Endothelial cell of umbilical vein (primary cell): ENCODE measurements around the gene ATXN10. TPM values are rescaled to one million over a fixed set of nuclear protein-coding genes. Genes with fewer than 3 reads are reported as not detected.

Source experiments
- BruUV-seq: library from RNA; stranded (reverse); fragments of 400-500 nt; replicated peaks from 2 replicates; lab custom pipeline; 2021; lab: Mats Ljungman, UMichigan
- CTCF ChIA-PET: fragments of 300-600, 350-600 bp; sonication (Branson Sonifier 250); formaldehyde crosslinking; loops from one replicate; lab custom pipeline; 2021; ENCODE audit warnings: antibody characterized with exemption, inconsistent platforms; lab: Charles Lee
- POLR2A ChIA-PET: fragments of 300-600, 350-600 bp; sonication (Branson Sonifier 250); formaldehyde crosslinking; loops from one replicate; lab custom pipeline; 2021; ENCODE audit warnings: antibody characterized with exemption, inconsistent platforms; lab: Charles Lee
- DNase-seq: peaks from one replicate; pipeline ENCODE4 v3.0.0-alpha.2; 2011; ENCODE audit warnings: low read depth, low spot score
- FAIRE-seq: peaks from 2 replicates; lab custom pipeline; 2011; peaks lifted over from hg19 to GRCh38; lab: Jason Lieb, UNC
- H2AFZ ChIP-seq: 2 replicates; pipeline ENCODE4 v1.6.0; 2012; ENCODE audit warnings: low read depth, low read length, control low read depth, inconsistent platforms
- H3K27ac ChIP-seq: 2 replicates; pipeline ENCODE4 v1.5.1; 2011; ENCODE audit warnings: low read depth, mild to moderate bottlenecking, control low read depth, low read length, moderate library complexity; ENCODE audit not compliant: insufficient read depth
- H3K27me3 ChIP-seq, 2 experiments: 2 replicates each; pipeline versions ENCODE4 v1.6.0 to v1.6.1; 2011; ENCODE audit warnings: low read length in 2 of 2, mixed read lengths in 1 of 2; ENCODE audit not compliant: control insufficient read depth in 2 of 2, insufficient read depth in 2 of 2
- H3K36me3 ChIP-seq, 2 experiments: 2 replicates in 1 of 2; 3 replicates in 1 of 2; pipeline ENCODE4 v1.5.1; 2011; ENCODE audit warnings: low read length in 2 of 2, mild to moderate bottlenecking in 1 of 2, moderate library complexity in 1 of 2; ENCODE audit not compliant: control insufficient read depth in 2 of 2, insufficient read depth in 2 of 2; ENCODE audit errors: extremely low read depth in 1 of 2
- H3K4me1 ChIP-seq: 3 replicates; pipeline ENCODE4 v1.5.1; 2011; ENCODE audit warnings: mild to moderate bottlenecking, low read length; ENCODE audit not compliant: control insufficient read depth, insufficient read depth; ENCODE audit errors: extremely low read depth
- H3K4me2 ChIP-seq: 2 replicates; pipeline ENCODE4 v1.6.1; 2011; ENCODE audit warnings: low read length, control low read depth, mixed read lengths; ENCODE audit not compliant: insufficient read depth
- H3K4me3 ChIP-seq, 3 experiments: fragments of 200-600 bp in 1 of 3; sonication (generic), shearing (Covaris generic) in 1 of 3; replicated peaks in 1 of 3; 2 replicates each; pipeline ENCODE4 v1.5.1; 2011 to 2016; ENCODE audit warnings: control low read depth in 3 of 3, low read length in 3 of 3, mild to moderate bottlenecking in 2 of 3, inconsistent platforms in 1 of 3, low read depth in 1 of 3, moderate library complexity in 1 of 3; ENCODE audit not compliant: insufficient read depth in 1 of 3
- H3K79me2 ChIP-seq: 2 replicates; pipeline ENCODE4 v1.6.0; 2012; ENCODE audit warnings: low read length, inconsistent platforms; ENCODE audit not compliant: control insufficient read depth, insufficient read depth
- H3K9ac ChIP-seq: replicated peaks from 2 replicates; pipeline ENCODE3; 2011; ENCODE audit warnings: low read length, control low read depth; ENCODE audit not compliant: insufficient read depth; ENCODE audit errors: extremely low read depth
- H3K9me1 ChIP-seq: replicated peaks from 3 replicates; pipeline ENCODE4 v1.6.0; 2011; ENCODE audit warnings: mild to moderate bottlenecking, low read length; ENCODE audit not compliant: control insufficient read depth, insufficient read depth; ENCODE audit errors: extremely low read depth
- H3K9me3 ChIP-seq: replicated peaks from 2 replicates; pipeline ENCODE4 v1.5.1; 2012; ENCODE audit warnings: low read length, inconsistent platforms; ENCODE audit not compliant: control insufficient read depth, insufficient read depth
- H4K20me1 ChIP-seq: replicated peaks from 2 replicates; pipeline ENCODE3; 2011; ENCODE audit warnings: mild to moderate bottlenecking, low read length; ENCODE audit not compliant: control insufficient read depth, insufficient read depth; ENCODE audit errors: extremely low read depth
- CTCF ChIP-seq, 2 donors: IDR thresholded peaks; 1 replicate in 1 of 2; 2 replicates in 1 of 2; pipeline ENCODE4 v1.5.1; 2011; ENCODE audit warnings: low read length in 2 of 2, mild to moderate bottlenecking in 2 of 2, moderate library complexity in 2 of 2, control low read depth in 1 of 2, inconsistent platforms in 1 of 2, low read depth in 1 of 2; ENCODE audit not compliant: insufficient read depth in 1 of 2; ENCODE audit errors: extremely low read depth in 1 of 2
- EZH2 ChIP-seq: IDR thresholded peaks from 2 replicates; pipeline ENCODE4 v1.6.1; 2012; ENCODE audit warnings: borderline replicate concordance, low read depth, mild to moderate bottlenecking, moderate library complexity, low read length, inconsistent platforms; ENCODE audit not compliant: severe bottlenecking
- FOS ChIP-seq: IDR thresholded peaks from 2 replicates; pipeline ENCODE4 v1.6.1; 2011; ENCODE audit warnings: mild to moderate bottlenecking, low read length, moderate library complexity, borderline replicate concordance; ENCODE audit not compliant: insufficient read depth
- GATA2 ChIP-seq: IDR thresholded peaks from 2 replicates; pipeline ENCODE4 v1.7.0; 2011; ENCODE audit warnings: low read depth, mild to moderate bottlenecking, moderate library complexity, mixed read lengths, low read length; ENCODE audit not compliant: insufficient read length, insufficient read depth
- JUN ChIP-seq: IDR thresholded peaks from 2 replicates; pipeline ENCODE4 v1.6.1; 2011; ENCODE audit warnings: borderline replicate concordance, low read depth; ENCODE audit not compliant: insufficient read length, insufficient read depth
- MAX ChIP-seq: IDR thresholded peaks from 2 replicates; pipeline ENCODE4 v1.6.1; 2011; ENCODE audit not compliant: insufficient read depth, insufficient read length
- MYC ChIP-seq: IDR thresholded peaks from one replicate; pipeline ENCODE4 v1.6.1; 2011; ENCODE audit warnings: mild to moderate bottlenecking, low read depth, low read length
- POLR2A ChIP-seq: IDR thresholded peaks from 2 replicates; pipeline ENCODE4 v1.6.1; 2012; ENCODE audit warnings: low read depth, mild to moderate bottlenecking, control low read depth, low read length
- POLR2AphosphoS5 ChIP-seq: IDR thresholded peaks from 2 replicates; pipeline ENCODE4 v1.6.1; 2012; ENCODE audit warnings: low read depth, mild to moderate bottlenecking, control low read depth, low read length, moderate library complexity; ENCODE audit not compliant: insufficient read depth
- dilution Hi-C: fragments of 300-500 bp; cut with MboI; formaldehyde crosslinking; loops from one replicate; pipeline ENCODE4 v1.15.0; 2019; ENCODE audit warnings: low sequenced_read_pairs; ENCODE audit not compliant: extremely low pct_ligation_motif_present
- intact Hi-C: fragments of 100-400 bp; cut with micrococcal nuclease; formaldehyde crosslinking; loops from one replicate; pipeline ENCODE4 v1.10.0; 2022
- polyA plus RNA-seq, 4 experiments: library from polyadenylated mRNA; depleted of rRNA in 3 of 4; stranded (reverse) in 3 of 4; unstranded in 1 of 4; fragments of >200 nt; gene quantifications; 2 replicates each; pipeline versions ENCODE4 v1.2.1 to v1.2.3, GENCODE V29; 2011 to 2012; ENCODE audit warnings: missing spikeins in 1 of 4
- total RNA-seq: library from RNA; stranded (reverse); gene quantifications from 2 replicates; pipeline ENCODE4 v1.2.3, GENCODE V29; 2021

Gene ATXN10
- total and polyA plus RNA-seq, 2 donors (not counting 3 experiments of a cell fraction or from before 2014, with no cell fraction given), result 73.2 to 91.9 TPM

GRCh38 chr22:45871721-45872120 lies 200.1 kb downstream of the ATXN10 start:
- H3K36me3 ChIP-seq, result no peaks in the 10 kb centered on the region
- POLR2A ChIA-PET, result no interaction called here
- no peak for FAIRE-seq
- intact Hi-C loops (no loop called here), dilution Hi-C loops (no loop called here)
- no peak overlapping the region for H3K27ac ChIP-seq
- H3K9me3 ChIP-seq, result no peaks in the 10 kb centered on the region
- H3K9ac ChIP-seq, result no peak overlapping the region
- H3K4me2 ChIP-seq, result no peak overlapping the region
- H3K79me2 ChIP-seq, result no peaks in the 10 kb centered on the region
- BruUV-seq, result no TSS peak
- H3K4me1 ChIP-seq, result no peaks in the 10 kb centered on the region
- H2AFZ ChIP-seq, result no peak overlapping the region
- no peaks in the 10 kb centered on the region for H4K20me1 ChIP-seq
- TF ChIP-seq POLR2A (no peak), CTCF (IDR thresholded peaks at IDR 0.05; ENCODE audit: extremely low read depth in 1 of 2, insufficient read depth in 1 of 2, low read depth in 1 of 2, low read length in 2 of 2) (no peak), JUN (no peak), POLR2AphosphoS5 (no peak), EZH2 (no peak)
- no peaks in the 10 kb centered on the region for H3K9me1 ChIP-seq
- CTCF ChIA-PET, result interaction anchor here (1.8 kb wide), 1 partner anchor 8 kb away, joined by 23 read pairs; no protein-coding TSS in a partner anchor
- DNase-seq, result no peak
- H3K27me3 ChIP-seq, result peaks cover 25 to 49% of the 10 kb centered on the region in 2 experiments
- no peak overlapping the region for H3K4me3 ChIP-seq

GRCh38 chr22:45872659-45873263 lies 201.1 kb downstream of the ATXN10 start:
- FAIRE-seq (no peak), DNase-seq (no peak)
- Histone ChIP-seq H3K9ac (no peak overlapping the region), H3K9me3 (no peaks in the 10 kb centered on the region), H3K4me2 (no peak overlapping the region), H3K27me3 (peaks cover 34 to 49% of the 10 kb centered on the region in 2 experiments), H3K4me1 (no peaks in the 10 kb centered on the region), H4K20me1 (no peaks in the 10 kb centered on the region), H2AFZ (no peak overlapping the region), H3K36me3 (no peaks in the 10 kb centered on the region), H3K27ac (no peak overlapping the region), H3K9me1 (no peaks in the 10 kb centered on the region), H3K4me3 (no peak overlapping the region), H3K79me2 (no peaks in the 10 kb centered on the region)
- TF ChIP-seq CTCF (IDR thresholded peaks at IDR 0.05; ENCODE audit: extremely low read depth in 1 of 2, insufficient read depth in 1 of 2, low read depth in 1 of 2, low read length in 2 of 2) (no peak), MYC (no peak), JUN (no peak), FOS (no peak), GATA2 (no peak), POLR2A (no peak), POLR2AphosphoS5 (no peak), MAX (no peak), EZH2 (no peak)
- dilution Hi-C loops (no loop called here), intact Hi-C loops (no loop called here)
- no TSS peak for BruUV-seq
- CTCF ChIA-PET, result interaction anchor here (0.6 to 1.8 kb wide), 2 partner anchors 9 to 98 kb away, joined by 4 to 23 read pairs; no protein-coding TSS in a partner anchor
- POLR2A ChIA-PET, result no interaction called here
